ENCODE measurements around the gene CYP4B1.
"Not testable (repeated sequence)": the region's sequence is repeated elsewhere in the genome, so short reads cannot be mapped to it uniquely, and the experiment has no call there.

CYP4B1 gene

GRCh38 chr1:46774297-46774696 lies 24.5 kb upstream of the CYP4B1 start:
- intact Hi-C loops (cut with DNase I; ENCODE audit: low total_unique reads), result no loop called here
- peaks cover 0 to 2% of the 10 kb centered on the region in 2 donors for H3K27me3 ChIP-seq
- H3K36me3 ChIP-seq, result no peaks in the 10 kb centered on the region
- DNase-seq, result no peak
- H3K4me3 ChIP-seq, result no peak overlapping the region
- H3K4me1 ChIP-seq, result no peaks in the 10 kb centered on the region
- H3K27ac ChIP-seq, result no peak overlapping the region
- no peak for TF ChIP-seq CTCF (IDR thresholded peaks at IDR 0.05)
- peaks cover 0 to 24% (median 16%) of the 10 kb centered on the region in 3 donors for H3K9me3 ChIP-seq

- H3K4me3 ChIP-seq; H3K27ac ChIP-seq; H3K4me1 ChIP-seq; H3K9me3 ChIP-seq; H3K27me3 ChIP-seq; DNase-seq; intact Hi-C loops (cut with DNase I; ENCODE audit: low total_unique reads); H3K36me3 ChIP-seq: not testable (repeated sequence)
Observed at GRCh38 chr1:46778456-46778855, 20.4 kb upstream of the CYP4B1 start.

DNA sequence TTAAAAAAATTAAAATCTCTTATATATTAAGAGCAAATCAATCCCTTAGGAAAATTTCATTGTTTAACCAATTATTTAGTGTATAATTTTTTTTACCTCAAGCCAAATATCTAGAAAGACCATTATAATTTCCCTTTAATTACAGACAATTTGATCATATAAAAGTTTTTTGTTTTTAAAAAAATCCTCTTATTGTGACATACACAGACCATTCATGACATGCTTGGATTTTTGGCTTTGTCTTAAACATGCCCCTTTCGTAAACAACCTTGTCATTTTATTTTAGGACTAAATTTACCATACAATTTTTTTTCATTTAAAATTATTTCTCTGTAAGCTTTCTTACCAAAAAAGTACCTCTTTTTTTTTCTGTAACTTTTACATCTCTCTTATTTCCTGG lies 14.2 kb upstream of the CYP4B1 start:
- H3K4me3 ChIP-seq, result no peak overlapping the region
- intact Hi-C loops (cut with DNase I; ENCODE audit: low total_unique reads), result no loop called here
- no peak for TF ChIP-seq CTCF (IDR thresholded peaks at IDR 0.05)
- no peaks in the 10 kb centered on the region for H3K27me3 ChIP-seq
- H3K9me3 ChIP-seq, result no peaks in the 10 kb centered on the region
- H3K4me1 ChIP-seq, result no peaks in the 10 kb centered on the region
- no peak for DNase-seq
- no peak overlapping the region for H3K27ac ChIP-seq
- H3K36me3 ChIP-seq, result no peaks in the 10 kb centered on the region

- H3K27me3 ChIP-seq; H3K36me3 ChIP-seq; H3K27ac ChIP-seq; H3K4me3 ChIP-seq; H3K9me3 ChIP-seq; DNase-seq; H3K4me1 ChIP-seq; intact Hi-C loops (cut with DNase I; ENCODE audit: low total_unique reads): not testable (repeated sequence)
Observed at GRCh38 chr1:46788634-46789033, 10.2 kb upstream of the CYP4B1 start.

DNA sequence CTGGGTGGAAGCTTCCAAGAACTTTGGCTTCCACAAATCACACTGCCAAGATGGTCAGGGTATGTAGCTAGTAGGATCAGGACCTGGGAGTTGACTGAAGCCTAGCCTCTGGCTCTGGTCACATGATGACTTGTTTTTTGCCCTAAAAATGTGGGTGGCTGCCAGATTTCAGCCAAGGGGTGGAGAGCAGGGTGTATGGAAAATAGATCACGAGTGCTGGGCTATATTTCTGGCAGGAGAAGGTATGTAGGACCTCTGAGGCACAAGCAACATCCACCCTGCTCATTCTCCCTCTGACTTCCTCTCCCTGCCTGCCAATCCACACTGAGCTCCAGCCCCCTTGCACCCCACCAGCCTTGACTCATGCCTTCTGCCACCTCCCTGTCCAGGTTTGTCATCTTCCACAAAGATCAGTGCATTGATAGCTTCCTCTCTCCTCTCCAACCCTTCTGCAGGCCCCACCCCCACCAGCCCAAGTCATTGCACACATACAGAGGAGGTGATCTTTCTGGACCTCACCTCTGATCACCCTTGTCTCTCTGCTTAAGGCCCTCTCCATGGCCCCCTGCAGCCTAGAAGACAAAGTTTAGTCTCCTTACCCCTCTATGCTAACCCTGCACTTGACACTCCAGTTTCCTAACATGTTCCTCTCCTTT lies 8.3 kb upstream of the CYP4B1 start:
- Histone ChIP-seq H3K9me3 (no peaks in the 10 kb centered on the region), H3K4me3 (no peak overlapping the region), H3K4me1 (no peaks in the 10 kb centered on the region), H3K27me3 (no peaks in the 10 kb centered on the region), H3K27ac (no peak overlapping the region), H3K36me3 (no peaks in the 10 kb centered on the region)
- intact Hi-C loops (cut with DNase I; ENCODE audit: low total_unique reads), result no loop called here
- no peak for DNase-seq
- TF ChIP-seq CTCF (IDR thresholded peaks at IDR 0.05), result no peak

DNA sequence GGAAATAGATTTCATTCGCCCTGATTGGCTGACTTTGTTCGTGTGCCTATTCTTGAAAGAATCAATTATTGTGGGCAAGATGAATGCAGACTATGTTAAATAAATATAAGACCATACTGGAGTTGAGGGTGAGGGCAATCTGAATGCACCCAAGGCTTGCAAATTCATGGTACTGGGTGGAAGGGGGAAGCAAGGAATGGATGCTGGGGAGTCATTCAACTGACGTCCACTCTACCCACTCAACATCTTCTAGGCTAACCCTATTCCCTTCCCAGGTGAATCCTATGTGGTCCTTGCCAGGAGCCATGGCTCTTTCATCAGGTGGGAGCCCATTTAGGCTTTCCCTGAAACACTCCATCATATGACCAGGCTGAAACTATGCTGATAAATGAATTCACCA lies 5.7 kb upstream of the CYP4B1 start:
- no peak for DNase-seq
- TF ChIP-seq CTCF (IDR thresholded peaks at IDR 0.05), result no peak
- Histone ChIP-seq H3K27me3 (no peaks in the 10 kb centered on the region), H3K4me3 (no peak overlapping the region), H3K9me3 (no peaks in the 10 kb centered on the region), H3K4me1 (peaks cover 0 to under 1% (median 0%) of the 10 kb centered on the region in 4 donors), H3K36me3 (no peaks in the 10 kb centered on the region), H3K27ac (no peak overlapping the region)
- intact Hi-C loops (cut with DNase I; ENCODE audit: low total_unique reads), result no loop called here

All from tibial artery (tissue), 4 donors.